Astrocyte of the cerebellum (primary cell): Measurements from ENCODE around the gene ORC2.
"Not testable (repeated sequence)": the region's sequence is repeated elsewhere in the genome, so short reads cannot be mapped to it uniquely, and the experiment has no call there.

Experiments used
- DNase-seq: peaks from one replicate; pipeline ENCODE4 v3.0.0-alpha.2; 2011; ENCODE audit warnings: low read depth
- H3K4me3 ChIP-seq: 2 replicates; pipeline ENCODE4 v1.5.1; 2011; ENCODE audit warnings: mild to moderate bottlenecking, low read depth, low read length, moderate library complexity
- CTCF ChIP-seq: IDR thresholded peaks from 2 replicates; pipeline ENCODE4 v1.5.1; 2012; ENCODE audit warnings: low read length, low read depth, moderate library complexity, mild to moderate bottlenecking; ENCODE audit errors: missing control alignments
- in situ Hi-C: cut with HindIII; loops from 2 replicates; pipeline ENCODE4 v1.10.0; 2017; ENCODE audit warnings: low sequenced_read_pairs

The ORC2 gene

GRCh38 chr2:200966770-200967169, 3.3 kb upstream of the ORC2 start:
- TF ChIP-seq CTCF = no peak
- in situ Hi-C loops = no loop called here
- H3K4me3 ChIP-seq = no peak overlapping the region
- peak; percentile 47 for DNase-seq

DNA sequence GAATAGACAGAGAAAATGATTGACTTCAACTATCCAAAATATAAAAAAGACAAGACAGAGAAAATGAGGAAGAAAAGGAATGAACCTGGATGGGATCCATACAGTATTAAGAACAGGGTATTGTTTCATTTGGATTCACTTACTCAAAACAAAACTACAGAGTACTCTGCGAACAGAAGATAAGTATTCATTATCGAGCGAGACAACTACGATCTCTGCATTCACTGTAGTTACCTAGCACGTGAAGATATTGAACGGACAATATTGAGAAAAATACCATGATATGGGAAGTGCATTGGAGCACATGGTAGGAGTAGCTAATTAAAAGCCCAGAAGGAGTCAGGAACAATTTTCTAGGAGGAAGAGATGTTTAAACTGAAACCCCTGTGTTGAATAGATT, 1.0 kb upstream of the ORC2 start:
- H3K4me3 ChIP-seq = peak overlapping the region; percentile 87
- TF ChIP-seq CTCF = no peak
- in situ Hi-C loops = no loop called here
- no peak for DNase-seq

- peak overlapping the region; percentile 87 for H3K4me3 ChIP-seq
- in situ Hi-C loops, DNase-seq: not testable (repeated sequence)
Observed at GRCh38 chr2:200963918-200964252, 425 bp upstream of the ORC2 start.

GRCh38 chr2:200962811-200963123, 693 bp downstream of the ORC2 start:
- H3K4me3 ChIP-seq = peak overlapping the region; percentile 87
- in situ Hi-C loops = no loop called here
- no peak for TF ChIP-seq CTCF
- DNase-seq = no peak

DNA sequence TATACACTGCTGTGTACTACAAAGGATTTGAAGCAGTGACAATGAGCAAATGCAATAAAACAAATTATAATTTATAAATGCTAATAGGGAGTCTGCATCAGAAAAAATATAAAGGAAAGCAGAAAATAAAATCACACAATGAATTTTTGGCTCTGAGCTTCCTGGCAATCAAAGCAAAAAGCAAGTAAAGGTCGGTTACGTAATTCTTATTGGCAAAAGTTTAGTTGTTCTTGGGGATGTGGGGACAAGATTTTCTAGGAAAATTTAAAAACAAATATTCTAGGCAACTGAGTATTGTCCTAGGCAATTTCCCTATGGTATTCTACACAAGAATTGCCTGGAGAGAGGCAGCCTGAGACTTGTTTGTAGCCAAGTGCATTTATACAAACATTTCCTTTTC, 1.8 kb downstream of the ORC2 start:
- H3K4me3 ChIP-seq = no peak overlapping the region
- DNase-seq = no peak
- in situ Hi-C loops = no loop called here
- no peak for TF ChIP-seq CTCF

DNA sequence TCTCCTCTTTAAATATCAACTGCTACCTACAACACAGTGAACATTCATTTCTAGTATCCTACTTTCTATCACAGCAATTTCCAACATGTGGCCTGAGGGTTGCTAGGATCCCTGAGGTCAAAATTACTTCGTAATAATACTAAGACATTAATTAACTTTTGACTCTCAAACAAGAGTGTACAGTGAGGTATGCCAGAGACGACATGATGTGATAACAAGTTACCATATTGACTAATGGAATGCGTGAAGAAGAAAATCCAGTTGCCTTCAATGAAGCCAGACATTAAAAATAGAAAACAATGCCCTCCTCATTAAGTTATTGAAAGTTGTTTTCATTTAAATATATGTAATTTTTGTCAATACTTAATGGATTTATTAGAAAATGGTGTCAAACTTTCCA, 13.1 kb downstream of the ORC2 start:
- no peak for DNase-seq
- TF ChIP-seq CTCF = no peak
- no peak overlapping the region for H3K4me3 ChIP-seq
- in situ Hi-C loops = no loop called here

GRCh38 chr2:200945395-200945729, 18.1 kb downstream of the ORC2 start:
- in situ Hi-C loops = no loop called here
- TF ChIP-seq CTCF = no peak
- no peak for DNase-seq
- H3K4me3 ChIP-seq = no peak overlapping the region
